Keratinocyte (primary cell): ENCODE measurements around the gene KLHL29.

ENCODE experiments used
- CTCF ChIP-seq, 3 experiments: IDR thresholded peaks in 1 of 3; conservative IDR thresholded peaks in 1 of 3; optimal IDR thresholded peaks in 1 of 3; 2 replicates in 2 of 3; 3 replicates in 1 of 3; pipeline versions ENCODE3 to v1.5.1; 2011; ENCODE audit warnings: low read length in 3 of 3, mild to moderate bottlenecking in 3 of 3, moderate library complexity in 2 of 3, control low read depth in 1 of 3, inconsistent platforms in 1 of 3; ENCODE audit not compliant: insufficient read depth in 2 of 3; ENCODE audit errors: extremely low read depth in 1 of 3
- EZH2 ChIP-seq: IDR thresholded peaks from one replicate; pipeline ENCODE4 v1.6.1; 2012; ENCODE audit warnings: inconsistent platforms, mild to moderate bottlenecking, low read length, moderate library complexity

GRCh38 chr2:23532391-23533337 lies 147.7 kb downstream of the KLHL29 start:
- TF ChIP-seq CTCF (optimal IDR thresholded peaks at IDR 0.05 in 1 of 3, IDR thresholded peaks at IDR 0.05 in 1 of 3, conservative IDR thresholded peaks at IDR 0.05 in 1 of 3; ENCODE audit: extremely low read depth in 1 of 3, insufficient read depth in 2 of 3, low read length in 3 of 3) (no peak), EZH2 (no peak)
